ENCODE measurements around the gene WARS2.

DNA sequence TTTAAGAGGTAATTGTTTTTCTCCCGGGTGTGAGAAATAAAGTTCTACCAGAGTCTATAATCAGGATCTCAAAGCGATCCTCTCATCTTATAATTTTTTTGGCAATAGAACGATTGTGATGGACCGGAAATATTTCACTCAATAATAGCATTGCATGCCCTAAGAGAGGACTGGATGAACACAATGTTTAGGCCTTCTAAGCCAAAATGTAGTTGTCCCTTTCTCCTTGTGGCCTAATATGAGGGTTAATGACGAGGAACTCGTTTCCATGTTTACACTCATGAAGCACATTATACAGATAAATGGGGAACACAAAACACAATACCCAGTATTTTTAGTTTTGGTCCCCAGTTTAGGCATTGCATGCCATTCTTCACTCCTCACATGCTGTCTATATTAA, 158.2 kb downstream of the WARS2 start:
- no peak for TF ChIP-seq POLR2A (IDR thresholded peaks at IDR 0.05; ENCODE audit: low read depth)
- TF ChIP-seq, protein P1, sequence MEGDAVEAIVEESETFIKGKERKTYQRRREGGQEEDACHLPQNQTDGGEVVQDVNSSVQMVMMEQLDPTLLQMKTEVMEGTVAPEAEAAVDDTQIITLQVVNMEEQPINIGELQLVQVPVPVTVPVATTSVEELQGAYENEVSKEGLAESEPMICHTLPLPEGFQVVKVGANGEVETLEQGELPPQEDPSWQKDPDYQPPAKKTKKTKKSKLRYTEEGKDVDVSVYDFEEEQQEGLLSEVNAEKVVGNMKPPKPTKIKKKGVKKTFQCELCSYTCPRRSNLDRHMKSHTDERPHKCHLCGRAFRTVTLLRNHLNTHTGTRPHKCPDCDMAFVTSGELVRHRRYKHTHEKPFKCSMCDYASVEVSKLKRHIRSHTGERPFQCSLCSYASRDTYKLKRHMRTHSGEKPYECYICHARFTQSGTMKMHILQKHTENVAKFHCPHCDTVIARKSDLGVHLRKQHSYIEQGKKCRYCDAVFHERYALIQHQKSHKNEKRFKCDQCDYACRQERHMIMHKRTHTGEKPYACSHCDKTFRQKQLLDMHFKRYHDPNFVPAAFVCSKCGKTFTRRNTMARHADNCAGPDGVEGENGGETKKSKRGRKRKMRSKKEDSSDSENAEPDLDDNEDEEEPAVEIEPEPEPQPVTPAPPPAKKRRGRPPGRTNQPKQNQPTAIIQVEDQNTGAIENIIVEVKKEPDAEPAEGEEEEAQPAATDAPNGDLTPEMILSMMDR (IDR thresholded peaks at IDR 0.05), result no peak
- no peak for TF ChIP-seq EP300 (IDR thresholded peaks at IDR 0.05)
